Activated CD8-positive, alpha-beta T cell treated with anti-CD3 and anti-CD28 coated beads for 36 hours (primary cell): Measurements from ENCODE around the gene PCDHGA5. TPM values are rescaled to one million over a fixed set of nuclear protein-coding genes. Genes with fewer than 3 reads are reported as not detected.
"Not testable (repeated sequence)": the region's sequence is repeated elsewhere in the genome, so short reads cannot be mapped to it uniquely, and the experiment has no call there.

Source experiments
- ATAC-seq: fragments of 200-7000 bp; cut with Tn5 transposase; one replicate; pipeline ENCODE4 v1.10.0; 2021; ENCODE audit warnings: mild to moderate bottlenecking, moderate library complexity
- CTCF ChIA-PET: fragments of 350-600 bp; sonication (Branson Sonifier 250); formaldehyde crosslinking; loops from one replicate; lab custom pipeline; 2021; ENCODE audit warnings: antibody characterized with exemption; lab: Charles Lee
- POLR2A ChIA-PET: fragments of 350-600 bp; sonication (Branson Sonifier 250); formaldehyde crosslinking; loops from one replicate; lab custom pipeline; 2021; ENCODE audit warnings: antibody characterized with exemption; lab: Charles Lee
- DNase-seq: peaks from one replicate; pipeline ENCODE4 v3.0.0-alpha.2; 2020
- H3K27ac Mint-ChIP-seq: one replicate; pipeline ENCODE4 v1.8.0; 2021; ENCODE audit warnings: mild to moderate bottlenecking, mixed read lengths
- H3K27me3 Mint-ChIP-seq: one replicate; pipeline ENCODE4 v1.8.0; 2021; ENCODE audit warnings: mixed read lengths
- H3K36me3 Mint-ChIP-seq: one replicate; pipeline ENCODE4 v1.8.0; 2021; ENCODE audit warnings: low read depth, mixed read lengths
- H3K4me1 Mint-ChIP-seq: one replicate; pipeline ENCODE4 v1.8.0; 2021; ENCODE audit warnings: low read depth, mixed read lengths
- H3K4me3 Mint-ChIP-seq: one replicate; pipeline ENCODE4 v1.8.0; 2021; ENCODE audit warnings: mild to moderate bottlenecking, moderate library complexity, mixed read lengths
- H3K9me3 Mint-ChIP-seq: one replicate; pipeline ENCODE4 v1.8.0; 2021; ENCODE audit warnings: mixed read lengths
- intact Hi-C: fragments of 100-400 bp; cut with micrococcal nuclease; formaldehyde crosslinking; loops from one replicate; pipeline ENCODE4 v1.10.0; 2022
- total RNA-seq, 2 experiments: library from RNA; stranded (reverse); gene quantifications; one replicate each; pipeline ENCODE4 v1.2.3, GENCODE V29; 2021
- TF ChIP-seq, protein P1 (sequence below): fragments of 200-600 bp; IDR thresholded peaks from one replicate; pipeline ENCODE4 v1.8.0; 2022; ENCODE audit warnings: antibody characterized with exemption, mild to moderate bottlenecking

The PCDHGA5 gene
- total RNA-seq, 2 experiments from 2014 or later, result not detected

DNA sequence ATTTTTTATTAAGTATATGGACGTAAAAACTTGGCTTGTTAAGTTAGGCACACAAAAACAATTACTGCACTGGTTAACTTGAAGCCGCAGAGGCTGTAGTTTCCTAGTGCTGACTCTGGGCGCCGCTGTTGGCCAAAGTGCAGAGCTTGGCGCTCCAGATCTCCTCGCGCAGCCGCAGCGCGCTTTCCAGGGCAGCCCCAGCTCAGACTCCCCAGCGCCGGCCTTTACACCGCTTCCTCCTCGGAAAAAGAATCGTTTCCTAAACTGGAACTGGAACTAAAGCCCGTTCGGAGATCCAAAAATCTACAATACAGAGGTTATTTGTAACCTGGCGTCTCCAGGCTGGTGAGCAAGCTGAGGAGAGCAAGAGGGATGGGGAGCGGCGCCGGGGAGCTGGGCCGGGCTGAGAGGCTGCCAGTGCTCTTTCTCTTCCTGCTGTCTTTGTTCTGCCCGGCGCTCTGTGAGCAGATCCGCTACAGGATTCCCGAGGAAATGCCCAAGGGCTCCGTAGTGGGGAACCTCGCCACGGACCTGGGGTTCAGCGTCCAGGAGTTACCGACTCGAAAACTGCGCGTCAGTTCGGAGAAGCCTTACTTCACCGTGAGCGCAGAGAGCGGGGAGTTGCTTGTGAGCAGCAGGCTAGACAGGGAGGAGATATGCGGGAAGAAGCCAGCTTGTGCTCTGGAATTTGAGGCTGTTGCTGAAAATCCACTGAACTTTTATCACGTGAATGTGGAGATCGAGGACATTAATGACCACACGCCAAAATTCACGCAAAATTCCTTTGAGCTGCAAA lies 34.0 kb downstream of the PCDHGA5 start, which contains the start of gene PCDHGB5:
Gene PCDHGB5, plus strand, starts transcription at position 192 of the 796 bp plus-strand sequence. Its CDS starts 181 bp downstream, at position 373.
- peaks cover 54% of the 10 kb centered on the region for H3K27me3 Mint-ChIP-seq
- H3K9me3 Mint-ChIP-seq, result peaks cover 24% of the 10 kb centered on the region
- peaks cover 22% of the 10 kb centered on the region for H3K36me3 Mint-ChIP-seq
- H3K4me3 Mint-ChIP-seq, result peak within 1 kb of the TSS; percentile 32
- ChIA-PET POLR2A (interaction anchor here (1.0 kb wide), 1 partner anchor 116 kb away, joined by 3 read pairs; no protein-coding TSS in a partner anchor), CTCF (interaction anchor here (0.7 to 3.6 kb wide), 24 partner anchors 9 to 174 kb away, joined by 3 to 19 read pairs (median 4); partner anchors contain the start of genes PCDHGA10, PCDHGA11, PCDHGA12 and PCDHGA3)
- H3K27ac Mint-ChIP-seq, intact Hi-C loops, H3K4me1 Mint-ChIP-seq: not testable (repeated sequence)
- DNase-seq (peak; percentile 52), ATAC-seq (peak; percentile 88)
- TF ChIP-seq, protein P1, sequence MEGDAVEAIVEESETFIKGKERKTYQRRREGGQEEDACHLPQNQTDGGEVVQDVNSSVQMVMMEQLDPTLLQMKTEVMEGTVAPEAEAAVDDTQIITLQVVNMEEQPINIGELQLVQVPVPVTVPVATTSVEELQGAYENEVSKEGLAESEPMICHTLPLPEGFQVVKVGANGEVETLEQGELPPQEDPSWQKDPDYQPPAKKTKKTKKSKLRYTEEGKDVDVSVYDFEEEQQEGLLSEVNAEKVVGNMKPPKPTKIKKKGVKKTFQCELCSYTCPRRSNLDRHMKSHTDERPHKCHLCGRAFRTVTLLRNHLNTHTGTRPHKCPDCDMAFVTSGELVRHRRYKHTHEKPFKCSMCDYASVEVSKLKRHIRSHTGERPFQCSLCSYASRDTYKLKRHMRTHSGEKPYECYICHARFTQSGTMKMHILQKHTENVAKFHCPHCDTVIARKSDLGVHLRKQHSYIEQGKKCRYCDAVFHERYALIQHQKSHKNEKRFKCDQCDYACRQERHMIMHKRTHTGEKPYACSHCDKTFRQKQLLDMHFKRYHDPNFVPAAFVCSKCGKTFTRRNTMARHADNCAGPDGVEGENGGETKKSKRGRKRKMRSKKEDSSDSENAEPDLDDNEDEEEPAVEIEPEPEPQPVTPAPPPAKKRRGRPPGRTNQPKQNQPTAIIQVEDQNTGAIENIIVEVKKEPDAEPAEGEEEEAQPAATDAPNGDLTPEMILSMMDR, result peak; percentile 59

DNA sequence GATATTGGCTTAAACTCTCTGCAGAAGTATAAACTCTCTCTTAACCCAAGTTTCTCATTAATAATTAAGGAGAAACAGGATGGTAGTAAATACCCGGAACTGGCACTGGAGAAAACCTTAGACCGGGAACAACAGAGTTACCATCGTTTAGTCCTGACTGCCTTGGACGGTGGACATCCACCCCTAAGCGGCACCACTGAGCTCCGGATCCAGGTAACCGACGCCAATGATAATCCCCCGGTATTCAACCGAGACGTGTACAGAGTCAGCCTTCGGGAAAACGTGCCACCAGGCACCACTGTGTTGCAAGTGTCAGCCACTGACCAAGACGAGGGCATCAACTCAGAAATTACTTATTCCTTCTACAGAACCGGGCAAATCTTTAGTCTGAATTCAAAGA lies 34.6 kb downstream of the PCDHGA5 start:
- Mint-ChIP-seq H3K4me3 (no peak overlapping the region), H3K36me3 (peaks cover 19% of the 10 kb centered on the region), H3K9me3 (peaks cover 28% of the 10 kb centered on the region), H3K27me3 (peaks cover 54% of the 10 kb centered on the region), H3K4me1 (no peaks in the 10 kb centered on the region), H3K27ac (no peak overlapping the region)
- POLR2A ChIA-PET, result no interaction called here
- no peak for DNase-seq
- TF ChIP-seq, protein P1, result no peak
- ATAC-seq, result no peak
- intact Hi-C loops, result no loop called here
- CTCF ChIA-PET, result interaction anchor here (1.1 to 3.6 kb wide), 12 partner anchors 8 to 169 kb away, joined by 3 to 19 read pairs (median 5); partner anchors contain the start of genes PCDHGA10, PCDHGA11, PCDHGA12 and PCDHGB4

DNA sequence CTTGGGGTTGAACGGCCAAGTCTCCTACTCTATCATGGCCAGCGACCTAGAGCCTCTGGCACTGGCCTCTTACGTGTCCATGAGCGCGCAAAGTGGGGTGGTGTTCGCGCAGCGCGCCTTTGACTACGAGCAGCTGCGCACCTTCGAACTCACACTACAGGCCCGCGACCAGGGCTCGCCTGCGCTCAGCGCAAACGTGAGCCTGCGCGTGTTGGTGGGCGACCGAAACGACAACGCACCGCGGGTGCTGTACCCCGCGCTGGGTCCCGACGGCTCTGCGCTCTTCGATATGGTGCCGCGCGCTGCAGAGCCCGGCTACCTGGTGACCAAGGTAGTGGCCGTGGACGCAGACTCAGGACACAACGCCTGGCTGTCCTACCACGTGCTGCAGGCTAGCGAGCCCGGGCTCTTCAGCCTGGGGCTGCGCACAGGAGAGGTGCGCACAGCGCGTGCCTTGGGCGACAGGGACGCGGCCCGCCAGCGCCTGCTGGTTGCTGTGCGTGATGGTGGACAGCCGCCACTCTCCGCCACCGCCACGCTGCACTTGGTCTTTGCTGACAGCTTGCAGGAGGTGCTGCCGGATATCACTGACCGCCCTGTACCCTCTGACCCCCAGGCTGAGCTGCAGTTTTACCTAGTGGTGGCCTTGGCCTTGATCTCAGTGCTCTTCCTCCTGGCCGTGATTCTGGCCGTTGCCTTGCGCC lies 35.7 kb downstream of the PCDHGA5 start:
- intact Hi-C loops, result no loop called here
- ChIA-PET POLR2A (interaction anchor here (1.1 kb wide), 1 partner anchor 8 kb away, joined by 3 read pairs; no protein-coding TSS in a partner anchor), CTCF (interaction anchor here (1.6 kb wide), 1 partner anchor 80 kb away, joined by 4 read pairs; no protein-coding TSS in a partner anchor)
- TF ChIP-seq, protein P1, result no peak
- Mint-ChIP-seq H3K27ac (no peak overlapping the region), H3K36me3 (peaks cover 17% of the 10 kb centered on the region), H3K27me3 (peaks cover 56% of the 10 kb centered on the region), H3K9me3 (peaks cover 24% of the 10 kb centered on the region), H3K4me1 (no peaks in the 10 kb centered on the region), H3K4me3 (no peak overlapping the region)
- ATAC-seq, result no peak
- DNase-seq, result no peak

DNA sequence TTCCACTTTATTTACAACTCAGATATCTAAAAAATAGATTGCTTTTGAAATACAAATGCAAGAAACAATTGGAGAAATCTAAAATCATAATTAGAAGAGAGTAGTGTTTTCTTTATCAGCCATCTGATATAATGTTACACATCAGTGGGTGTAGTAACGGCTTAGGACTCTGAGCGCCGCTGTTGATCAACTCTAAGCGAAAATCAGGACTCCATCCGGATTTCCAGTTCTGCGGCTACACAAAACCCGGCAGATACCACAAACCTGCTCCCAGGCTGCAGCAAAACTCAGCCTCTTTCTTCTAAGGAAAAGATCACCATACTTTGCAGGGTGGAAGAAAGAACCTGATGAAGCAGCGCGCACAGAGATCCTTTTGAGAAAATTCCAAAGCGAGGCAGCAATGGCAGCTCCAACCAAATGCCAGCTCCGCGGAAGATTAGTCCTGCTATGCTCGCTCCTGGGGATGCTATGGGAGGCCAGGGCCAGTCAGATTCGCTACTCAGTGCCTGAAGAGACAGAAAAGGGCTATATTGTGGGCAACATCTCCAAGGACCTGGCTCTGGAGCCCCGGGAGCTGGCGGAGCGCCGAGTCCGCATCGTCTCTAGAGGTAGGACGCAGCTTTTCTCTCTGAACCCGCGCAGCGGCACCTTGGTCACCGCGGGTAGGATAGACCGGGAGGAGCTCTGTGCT lies 38.7 kb downstream of the PCDHGA5 start, which contains the start of gene PCDHGA9:
Gene PCDHGA9, plus strand, starts transcription at position 226 of the 691 bp plus-strand sequence. Its CDS starts 175 bp downstream, at position 401.
- ChIA-PET CTCF (interaction anchor here (0.6 to 2.0 kb wide), 10 partner anchors 10 to 167 kb away, joined by 3 to 19 read pairs (median 4); partner anchors contain the start of genes PCDHB15, PCDHGA10, PCDHGA11 and PCDHGA12), POLR2A (no interaction called here)
- DNase-seq (peak; percentile 42), ATAC-seq (peak; percentile 42)
- Mint-ChIP-seq H3K27me3 (peaks cover 62% of the 10 kb centered on the region), H3K27ac (no peak within 1 kb of the TSS), H3K36me3 (peaks cover 20% of the 10 kb centered on the region), H3K9me3 (peaks cover 27% of the 10 kb centered on the region), H3K4me1 (no peaks in the 10 kb centered on the region), H3K4me3 (no peak within 1 kb of the TSS)
- intact Hi-C loops, result no loop called here
- TF ChIP-seq, protein P1, result peak; percentile 47
